Smooth muscle cell (in vitro differentiated cells): ENCODE results near the gene CCDC86. TPM values are rescaled to one million over a fixed set of nuclear protein-coding genes. Genes with fewer than 3 reads are reported as not detected.

Source experiments
- DNase-seq: peaks from one replicate; lab custom pipeline; 2025; ENCODE audit not compliant: unreplicated experiment; lab: John Stamatoyannopoulos, UW
- H2AFZ ChIP-seq: fragments of 200-600 bp; sonication (generic); 2 replicates; pipeline ENCODE4 v1.6.0; 2016; ENCODE audit warnings: antibody characterized with exemption, low read depth, mild to moderate bottlenecking
- H3F3A ChIP-seq: fragments of 200-600 bp; sonication (generic); 2 replicates; pipeline ENCODE4 v1.6.0; 2017; ENCODE audit warnings: antibody characterized with exemption, low read depth
- H3K27ac ChIP-seq: fragments of 200-600 bp; sonication (generic); 2 replicates; pipeline ENCODE4 v1.5.1; 2016; ENCODE audit warnings: low read depth, mild to moderate bottlenecking
- H3K27me3 ChIP-seq: fragments of 200-600 bp; sonication (generic); 2 replicates; pipeline ENCODE4 v1.6.1; 2016; ENCODE audit warnings: low read depth, mild to moderate bottlenecking
- H3K36me3 ChIP-seq: fragments of 200-600 bp; sonication (generic); 2 replicates; pipeline ENCODE4 v1.5.1; 2016; ENCODE audit warnings: low read depth
- H3K4me1 ChIP-seq: fragments of 200-600 bp; sonication (generic); 2 replicates; pipeline ENCODE4 v1.5.1; 2016; ENCODE audit warnings: low read depth
- H3K4me2 ChIP-seq: fragments of 200-600 bp; sonication (generic); 2 replicates; pipeline ENCODE4 v1.6.0; 2016; ENCODE audit warnings: mild to moderate bottlenecking
- H3K4me3 ChIP-seq: fragments of 200-600 bp; sonication (generic); 2 replicates; pipeline ENCODE4 v1.5.1; 2016; ENCODE audit warnings: mild to moderate bottlenecking
- H3K79me2 ChIP-seq: fragments of 200-600 bp; sonication (generic); 2 replicates; pipeline ENCODE4 v1.6.0; 2016; ENCODE audit warnings: low read depth, mild to moderate bottlenecking
- H3K9ac ChIP-seq: fragments of 200-600 bp; sonication (generic); 2 replicates; pipeline ENCODE4 v1.6.0; 2016; ENCODE audit warnings: low read depth
- H3K9me3 ChIP-seq: fragments of 200-600 bp; sonication (generic); replicated peaks from 2 replicates; pipeline ENCODE4 v1.5.1; 2016; ENCODE audit warnings: low read depth
- H4K20me1 ChIP-seq: fragments of 200-600 bp; sonication (generic); 2 replicates; pipeline ENCODE4 v1.6.0; 2016; ENCODE audit warnings: low read depth
- CTCF ChIP-seq: fragments of 200-600 bp; sonication (generic); IDR thresholded peaks from 2 replicates; pipeline ENCODE4 v1.5.1; 2017; ENCODE audit warnings: borderline replicate concordance, mild to moderate bottlenecking, antibody characterized with exemption; ENCODE audit not compliant: insufficient read depth, poor library complexity, severe bottlenecking
- WGBS: methylation state at CpG from one replicate; pipeline ENCODE4 v1.1.7; 2016; ENCODE audit warnings: low lambda C conversion rate; 5-methylcytosine and 5-hydroxymethylcytosine counted together
- polyA plus RNA-seq: library from polyadenylated mRNA; unstranded; fragments of >200 nt; fragmentation: Nextera tagmentation; extraction: Ambion mirVana; gene quantifications from 2 replicates; pipeline ENCODE4 v1.2.1, GENCODE V29; 2016
- total RNA-seq: library from RNA; depleted of rRNA; stranded (reverse); fragments of >200 nt; gene quantifications from 2 replicates; pipeline ENCODE4 v1.2.3, GENCODE V29; 2014

The CCDC86 gene
- total and polyA plus RNA-seq, 2 experiments from 2014 or later = 7.5 to 24.2 TPM

DNA sequence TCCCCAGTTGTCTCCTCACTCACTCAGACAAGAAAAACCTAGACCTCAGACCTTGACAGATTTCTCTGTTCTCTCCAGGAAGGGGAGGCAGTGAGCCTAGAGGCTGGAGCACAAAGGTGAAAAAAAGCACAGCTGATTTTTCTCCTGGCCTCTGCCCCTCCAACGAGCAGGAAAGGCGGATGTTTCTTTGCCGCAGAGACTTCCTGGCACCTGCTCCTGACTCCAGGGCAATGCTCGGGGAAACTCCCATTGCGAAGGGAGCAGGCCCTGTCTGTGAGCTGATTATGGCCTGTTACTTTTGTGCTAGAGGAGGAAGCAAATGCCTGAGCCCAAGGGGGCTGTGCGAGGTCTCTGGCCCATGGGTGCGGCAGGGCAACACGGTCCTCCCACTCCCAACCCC is 31.3 kb upstream of the CCDC86 start:
- Histone ChIP-seq H3K4me3 (no peak overlapping the region), H3K27me3 (no peaks in the 10 kb centered on the region), H3K4me2 (no peak overlapping the region), H3K36me3 (no peaks in the 10 kb centered on the region), H3K4me1 (no peaks in the 10 kb centered on the region), H3K9ac (no peak overlapping the region), H3K79me2 (no peaks in the 10 kb centered on the region), H3F3A (no peaks in the 10 kb centered on the region), H3K27ac (no peak overlapping the region), H3K9me3 (no peaks in the 10 kb centered on the region), H2AFZ (no peak overlapping the region), H4K20me1 (no peaks in the 10 kb centered on the region)
- 78% methylated on average over 8 of the region's 8 CpGs for WGBS
- no peak for TF ChIP-seq CTCF
- no peak for DNase-seq

- TF ChIP-seq CTCF = no peak
- Histone ChIP-seq H3K27me3 (no peaks in the 10 kb centered on the region), H3K9me3 (peaks cover 8% of the 10 kb centered on the region), H4K20me1 (no peaks in the 10 kb centered on the region), H3K36me3 (no peaks in the 10 kb centered on the region), H3K4me1 (no peaks in the 10 kb centered on the region), H3K79me2 (no peaks in the 10 kb centered on the region), H3K27ac (no peak overlapping the region), H3K4me2 (no peak overlapping the region), H3K9ac (no peak overlapping the region), H2AFZ (no peak overlapping the region), H3K4me3 (no peak overlapping the region), H3F3A (no peaks in the 10 kb centered on the region)
- DNase-seq = no peak
- 92% methylated on average over 1 of the region's 1 CpG for WGBS
Observed at GRCh38 chr11:60813324-60813723, 28.6 kb upstream of the CCDC86 start.

DNA sequence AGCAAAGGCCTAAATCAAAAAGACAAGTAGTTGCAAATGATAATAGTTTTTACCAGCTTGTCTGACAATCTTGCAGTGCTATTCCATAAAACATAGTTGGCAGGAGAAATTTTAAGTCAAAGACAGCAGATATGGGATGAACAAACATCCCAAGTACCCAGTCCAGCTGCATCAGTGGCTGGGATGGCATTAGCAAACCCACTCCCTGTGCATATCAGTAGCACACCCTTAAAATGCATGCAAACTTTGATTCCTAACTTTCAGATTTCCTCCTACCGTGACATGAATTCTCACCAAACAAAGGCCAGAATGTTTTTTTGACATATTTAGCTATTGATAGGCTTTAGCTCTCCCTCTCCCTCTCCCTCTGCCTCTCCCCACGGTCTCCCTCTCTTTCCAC is 27.8 kb upstream of the CCDC86 start:
- no peaks in the 10 kb centered on the region for H4K20me1 ChIP-seq
- H3K4me3 ChIP-seq = no peak overlapping the region
- 71% methylated on average over 2 of the region's 2 CpGs for WGBS
- H3K9me3 ChIP-seq = peaks cover 8% of the 10 kb centered on the region
- no peak overlapping the region for H3K27ac ChIP-seq
- H3K36me3 ChIP-seq = no peaks in the 10 kb centered on the region
- no peaks in the 10 kb centered on the region for H3K4me1 ChIP-seq
- no peaks in the 10 kb centered on the region for H3F3A ChIP-seq
- no peaks in the 10 kb centered on the region for H3K79me2 ChIP-seq
- H3K9ac ChIP-seq = no peak overlapping the region
- no peak overlapping the region for H3K4me2 ChIP-seq
- TF ChIP-seq CTCF = no peak
- no peaks in the 10 kb centered on the region for H3K27me3 ChIP-seq
- no peak overlapping the region for H2AFZ ChIP-seq
- DNase-seq = no peak

GRCh38 chr11:60816590-60817157 is 25.2 kb upstream of the CCDC86 start:
- Histone ChIP-seq H3K27ac (no peak overlapping the region), H3K4me3 (no peak overlapping the region), H3K9me3 (peaks cover 8% of the 10 kb centered on the region), H2AFZ (no peak overlapping the region), H3K4me2 (no peak overlapping the region), H3K36me3 (no peaks in the 10 kb centered on the region), H3K4me1 (no peaks in the 10 kb centered on the region), H3F3A (no peaks in the 10 kb centered on the region), H3K9ac (no peak overlapping the region), H4K20me1 (no peaks in the 10 kb centered on the region), H3K27me3 (no peaks in the 10 kb centered on the region), H3K79me2 (no peaks in the 10 kb centered on the region)
- DNase-seq = no peak
- no peak for TF ChIP-seq CTCF
- 95% methylated on average over 2 of the region's 2 CpGs for WGBS
